Dendritic cell treated with granulocyte-macrophage colony-stimulating factor and Interleukin-4, amounts not matched to agents 40 ng/mL and 50 ng/mL, for 4 days (primary cell): Measurements from ENCODE around the gene C22orf39.

ENCODE experiments used
- H3K27ac Mint-ChIP-seq: one replicate; pipeline ENCODE4 v1.8.0; 2022; ENCODE audit warnings: mild to moderate bottlenecking, mixed read lengths
- H3K27me3 Mint-ChIP-seq: one replicate; pipeline ENCODE4 v1.8.0; 2022; ENCODE audit warnings: mild to moderate bottlenecking, mixed read lengths
- H3K36me3 Mint-ChIP-seq: one replicate; pipeline ENCODE4 v1.8.0; 2022; ENCODE audit warnings: low read depth, mixed read lengths
- H3K4me1 Mint-ChIP-seq: one replicate; pipeline ENCODE4 v1.8.0; 2022; ENCODE audit warnings: low read depth, mixed read lengths
- H3K4me3 Mint-ChIP-seq: one replicate; pipeline ENCODE4 v1.8.0; 2022; ENCODE audit warnings: mild to moderate bottlenecking, moderate library complexity, mixed read lengths
- H3K9me3 Mint-ChIP-seq: one replicate; pipeline ENCODE4 v1.8.0; 2022; ENCODE audit warnings: mixed read lengths
- intact Hi-C: fragments of 100-400 bp; cut with micrococcal nuclease; formaldehyde crosslinking; loops from one replicate; pipeline ENCODE4 v1.15.0; 2022

Gene C22orf39

DNA sequence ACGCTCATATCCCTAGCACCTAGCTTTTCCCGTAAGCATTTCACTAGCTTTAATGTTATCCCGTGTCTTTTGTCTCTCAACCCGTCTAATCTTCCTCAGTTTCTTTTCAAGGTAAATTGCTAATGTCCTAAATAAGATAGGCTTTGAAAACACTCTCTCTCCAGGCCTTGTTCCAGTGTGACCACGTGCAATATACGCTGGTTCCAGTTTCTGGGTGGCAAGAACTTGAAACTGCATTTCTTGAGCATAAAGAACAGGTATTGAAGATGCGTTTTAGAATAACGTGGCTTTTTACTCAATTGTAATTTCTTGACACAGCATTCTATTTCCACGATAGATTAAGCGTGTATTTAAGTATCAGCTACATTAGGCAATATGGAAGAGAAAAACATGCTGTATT is 33.3 kb upstream of the C22orf39 start:
- intact Hi-C loops, result no loop called here
- Mint-ChIP-seq H3K36me3 (peaks cover 16% of the 10 kb centered on the region), H3K4me1 (peaks cover 32% of the 10 kb centered on the region), H3K4me3 (no peak overlapping the region), H3K9me3 (no peaks in the 10 kb centered on the region), H3K27ac (no peak overlapping the region), H3K27me3 (no peaks in the 10 kb centered on the region)

- H3K36me3 Mint-ChIP-seq, result peaks cover 22% of the 10 kb centered on the region
- H3K27me3 Mint-ChIP-seq, result no peaks in the 10 kb centered on the region
- no peaks in the 10 kb centered on the region for H3K9me3 Mint-ChIP-seq
- H3K27ac Mint-ChIP-seq, result peak overlapping the region; percentile 97
- H3K4me1 Mint-ChIP-seq, result peaks cover 33% of the 10 kb centered on the region
- intact Hi-C loops, result no loop called here
- H3K4me3 Mint-ChIP-seq, result peak overlapping the region; percentile 88
Observed at GRCh38 chr22:19480173-19480568, 32.7 kb upstream of the C22orf39 start.

DNA sequence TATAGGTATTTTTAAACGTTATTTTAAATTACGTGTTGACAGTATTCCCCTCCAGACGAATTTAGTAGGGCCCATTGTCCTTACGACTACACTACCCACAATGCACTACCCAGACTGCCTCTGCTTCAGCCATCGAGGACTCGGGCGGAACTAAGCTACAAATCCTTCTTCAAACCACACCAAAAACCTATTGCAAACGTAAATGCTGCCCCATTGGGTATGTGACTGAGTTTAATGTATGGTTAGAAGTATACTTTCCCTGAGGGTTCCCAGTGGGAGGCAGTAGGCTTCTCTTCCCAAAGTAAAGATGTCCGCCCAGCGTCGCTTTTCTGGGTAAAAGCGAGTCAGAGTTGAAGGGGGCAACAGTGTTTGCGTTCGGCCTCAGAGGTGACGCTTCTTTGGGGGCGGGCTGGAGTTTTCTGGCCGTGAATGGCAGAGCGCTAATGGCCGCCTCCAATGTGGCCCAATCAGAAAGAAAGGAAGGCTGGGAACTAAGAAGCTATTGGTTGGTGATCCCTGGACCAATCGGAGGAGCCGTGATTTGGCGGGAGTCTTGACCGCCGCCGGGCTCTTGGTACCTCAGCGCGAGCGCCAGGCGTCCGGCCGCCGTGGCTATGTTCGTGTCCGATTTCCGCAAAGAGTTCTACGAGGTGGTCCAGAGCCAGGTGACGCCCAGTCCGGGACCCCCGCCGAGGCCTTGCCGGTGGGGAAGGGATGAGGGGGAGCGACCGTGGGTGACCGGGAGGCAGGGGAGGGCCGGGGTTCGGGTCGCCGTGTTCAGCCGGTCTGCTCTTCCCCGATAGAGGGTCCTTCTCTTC is 32.1 kb upstream of the C22orf39 start, which contains the start of gene CDC45:
TSS of gene CDC45 (plus strand) at position 566 of the 818 bp plus-strand sequence. CDS start at position 615, 49 bp downstream.
- Mint-ChIP-seq H3K9me3 (no peaks in the 10 kb centered on the region), H3K36me3 (peaks cover 28% of the 10 kb centered on the region), H3K27me3 (no peaks in the 10 kb centered on the region), H3K27ac (peak within 1 kb of the TSS; percentile 97), H3K4me1 (peaks cover 33% of the 10 kb centered on the region), H3K4me3 (peak within 1 kb of the TSS; percentile 88)
- intact Hi-C loops, result loop anchor here (1.0 to 10.0 kb wide), 5 partner anchors 32 to 335 kb away; partner anchors contain the start of genes C22orf39, CLTCL1, ESS2 and MRPL40

GRCh38 chr22:19478901-19479354 is 31.4 kb upstream of the C22orf39 start, which contains the start of gene UFD1:
UFD1 (minus strand) TSS chr22:19479193; CDS start chr22:19479085, 108 bp downstream.
- peaks cover 31% of the 10 kb centered on the region for H3K4me1 Mint-ChIP-seq
- H3K36me3 Mint-ChIP-seq, result peaks cover 33% of the 10 kb centered on the region
- peak within 1 kb of the TSS; percentile 88 for H3K4me3 Mint-ChIP-seq
- intact Hi-C loops, result loop anchor here (1.0 to 10.0 kb wide), 5 partner anchors 32 to 334 kb away; partner anchors contain the start of genes C22orf39, CLTCL1, ESS2 and MRPL40
- peak within 1 kb of the TSS; percentile 97 for H3K27ac Mint-ChIP-seq
- H3K27me3 Mint-ChIP-seq, result no peaks in the 10 kb centered on the region
- H3K9me3 Mint-ChIP-seq, result no peaks in the 10 kb centered on the region

GRCh38 chr22:19478045-19478900 is 30.8 kb upstream of the C22orf39 start:
- Mint-ChIP-seq H3K4me3 (peak overlapping the region; percentile 88), H3K27me3 (no peaks in the 10 kb centered on the region), H3K36me3 (peaks cover 39% of the 10 kb centered on the region), H3K4me1 (peaks cover 28% of the 10 kb centered on the region), H3K9me3 (no peaks in the 10 kb centered on the region), H3K27ac (peak overlapping the region; percentile 97)
- intact Hi-C loops, result loop anchor here (2.0 to 10.0 kb wide), 2 partner anchors 299 to 333 kb away; partner anchors contain the start of genes ESS2 and SLC25A1

- H3K36me3 Mint-ChIP-seq, result peaks cover 47% of the 10 kb centered on the region
- H3K4me3 Mint-ChIP-seq, result peak overlapping the region; percentile 88
- intact Hi-C loops, result loop anchor here (2.0 to 10.0 kb wide), 2 partner anchors 299 to 333 kb away; partner anchors contain the start of genes ESS2 and SLC25A1
- peak overlapping the region; percentile 97 for H3K27ac Mint-ChIP-seq
- H3K9me3 Mint-ChIP-seq, result no peaks in the 10 kb centered on the region
- no peaks in the 10 kb centered on the region for H3K27me3 Mint-ChIP-seq
- peaks cover 28% of the 10 kb centered on the region for H3K4me1 Mint-ChIP-seq
Observed at GRCh38 chr22:19477321-19478044, 30.0 kb upstream of the C22orf39 start.

GRCh38 chr22:19476023-19476422 is 28.5 kb upstream of the C22orf39 start:
- Mint-ChIP-seq H3K9me3 (no peaks in the 10 kb centered on the region), H3K27me3 (no peaks in the 10 kb centered on the region), H3K27ac (no peak overlapping the region), H3K36me3 (peaks cover 62% of the 10 kb centered on the region), H3K4me3 (no peak overlapping the region), H3K4me1 (peaks cover 28% of the 10 kb centered on the region)
- intact Hi-C loops, result loop anchor here (10.0 kb wide), 1 partner anchor 331 kb away; the partner anchor contains the start of gene ESS2

GRCh38 chr22:19473578-19473977 is 26.1 kb upstream of the C22orf39 start:
- Mint-ChIP-seq H3K27ac (no peak overlapping the region), H3K36me3 (peaks cover 78% of the 10 kb centered on the region), H3K27me3 (no peaks in the 10 kb centered on the region), H3K4me1 (peaks cover 18% of the 10 kb centered on the region), H3K4me3 (no peak overlapping the region), H3K9me3 (no peaks in the 10 kb centered on the region)
- intact Hi-C loops, result loop anchor here (10.0 kb wide), 1 partner anchor 329 kb away; the partner anchor contains the start of gene ESS2

GRCh38 chr22:19472233-19472632 is 24.7 kb upstream of the C22orf39 start:
- peaks cover 7% of the 10 kb centered on the region for H3K4me1 Mint-ChIP-seq
- H3K9me3 Mint-ChIP-seq, result no peaks in the 10 kb centered on the region
- no peak overlapping the region for H3K4me3 Mint-ChIP-seq
- H3K27me3 Mint-ChIP-seq, result no peaks in the 10 kb centered on the region
- peaks cover 88% of the 10 kb centered on the region for H3K36me3 Mint-ChIP-seq
- H3K27ac Mint-ChIP-seq, result peak overlapping the region; percentile 17
- intact Hi-C loops, result loop anchor here (10.0 kb wide), 1 partner anchor 327 kb away; the partner anchor contains the start of gene ESS2

DNA sequence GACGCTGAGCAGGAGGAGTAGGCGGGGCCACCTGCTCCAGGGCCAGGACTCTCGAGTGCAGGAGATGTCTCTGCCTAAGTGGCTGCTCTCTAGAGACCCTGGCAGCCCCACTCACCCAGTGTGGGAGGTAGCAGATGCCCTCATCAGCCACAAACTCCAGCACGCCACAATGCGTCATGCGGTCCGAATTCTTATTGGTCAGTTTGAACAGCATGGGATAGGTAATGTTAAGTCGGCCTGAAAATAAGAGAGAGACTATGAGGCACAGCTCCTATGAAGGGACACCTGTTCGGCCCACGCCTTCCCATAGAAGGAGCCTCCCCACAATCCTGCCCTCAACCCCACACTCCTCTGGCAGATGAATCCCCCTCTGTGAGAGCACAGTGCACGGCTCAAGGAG is 24.1 kb upstream of the C22orf39 start:
- Mint-ChIP-seq H3K9me3 (no peaks in the 10 kb centered on the region), H3K4me1 (peaks cover 5% of the 10 kb centered on the region), H3K27me3 (no peaks in the 10 kb centered on the region), H3K27ac (no peak overlapping the region), H3K36me3 (peaks cover 95% of the 10 kb centered on the region), H3K4me3 (no peak overlapping the region)
- intact Hi-C loops, result loop anchor here (10.0 kb wide), 1 partner anchor 327 kb away; the partner anchor contains the start of gene ESS2

GRCh38 chr22:19470010-19470409 is 22.5 kb upstream of the C22orf39 start:
- Mint-ChIP-seq H3K4me1 (no peaks in the 10 kb centered on the region), H3K36me3 (peaks cover 98% of the 10 kb centered on the region), H3K27me3 (no peaks in the 10 kb centered on the region), H3K9me3 (no peaks in the 10 kb centered on the region), H3K27ac (no peak overlapping the region), H3K4me3 (no peak overlapping the region)
- intact Hi-C loops, result loop anchor here (10.0 kb wide), 1 partner anchor 325 kb away; the partner anchor contains the start of gene ESS2

DNA sequence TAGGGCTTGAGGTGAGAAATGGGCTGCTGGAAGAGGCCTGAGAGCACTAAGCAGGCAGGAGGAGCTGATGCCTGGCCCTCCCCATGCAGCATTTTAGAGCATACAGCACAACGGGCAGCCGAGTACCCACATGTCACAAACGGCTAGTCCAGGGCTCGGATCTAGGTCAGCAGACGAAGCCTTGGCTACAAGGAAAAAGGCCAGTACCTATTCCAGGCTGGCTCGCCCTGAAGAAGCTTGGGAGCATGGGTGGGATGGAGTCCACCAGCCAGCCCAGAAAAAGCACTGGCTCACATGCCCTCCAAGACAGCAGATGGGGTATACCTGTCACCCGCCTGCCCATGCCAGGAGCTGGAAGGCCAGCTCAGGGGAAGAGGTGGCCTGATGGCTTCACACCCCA is 21.9 kb upstream of the C22orf39 start:
- H3K4me3 Mint-ChIP-seq, result no peak overlapping the region
- H3K4me1 Mint-ChIP-seq, result no peaks in the 10 kb centered on the region
- peaks cover 99% of the 10 kb centered on the region for H3K36me3 Mint-ChIP-seq
- H3K9me3 Mint-ChIP-seq, result no peaks in the 10 kb centered on the region
- H3K27me3 Mint-ChIP-seq, result no peaks in the 10 kb centered on the region
- intact Hi-C loops, result no loop called here
- no peak overlapping the region for H3K27ac Mint-ChIP-seq

DNA sequence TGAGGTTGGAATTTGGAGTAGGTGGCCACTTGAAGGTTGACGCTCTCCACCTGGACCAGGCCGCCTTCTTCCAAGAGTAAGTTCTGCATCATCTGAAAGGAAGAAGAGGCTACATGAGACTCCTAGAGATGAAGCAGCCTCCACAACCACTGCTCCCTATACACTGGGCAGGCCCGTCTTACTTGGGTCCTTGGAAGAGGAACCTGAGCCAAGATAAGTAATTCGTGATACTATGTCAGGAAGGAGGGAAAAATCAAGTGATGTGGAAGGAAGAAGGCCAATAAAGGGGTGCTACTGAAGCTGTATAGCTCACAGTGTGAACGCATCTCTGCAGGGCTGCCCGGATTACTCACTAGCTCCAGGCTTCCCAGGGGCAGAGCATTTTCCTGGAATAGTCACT is 20.4 kb upstream of the C22orf39 start:
- no peaks in the 10 kb centered on the region for H3K27me3 Mint-ChIP-seq
- H3K4me1 Mint-ChIP-seq, result no peaks in the 10 kb centered on the region
- intact Hi-C loops, result no loop called here
- no peaks in the 10 kb centered on the region for H3K9me3 Mint-ChIP-seq
- peaks cover 100% of the 10 kb centered on the region for H3K36me3 Mint-ChIP-seq
- no peak overlapping the region for H3K4me3 Mint-ChIP-seq
- no peak overlapping the region for H3K27ac Mint-ChIP-seq
